T1000 (cell line): ENCODE results near the gene PRAMEF12.
"Not testable (repeated sequence)": the region's sequence is repeated elsewhere in the genome, so short reads cannot be mapped to it uniquely, and the experiment has no call there.

Experiments used
- DNase-seq: peaks from one replicate; lab custom pipeline; 2025; ENCODE audit warnings: mixed read lengths; lab: John Stamatoyannopoulos, UW

Gene PRAMEF12

GRCh38 chr1:12773438-12773837, at the start of gene PRAMEF12:
Gene PRAMEF12, plus strand, starts transcription at chr1:12773738. Its CDS starts 1,130 bp downstream, at chr1:12774868.
- DNase-seq, result no peak

GRCh38 chr1:12728391-12728790, 45.1 kb upstream of the PRAMEF12 start:
- no peak for DNase-seq

GRCh38 chr1:12730156-12730555, 43.4 kb upstream of the PRAMEF12 start:
- DNase-seq, result no peak

- DNase-seq, result not testable (repeated sequence)
Measured at GRCh38 chr1:12731084-12731483, 42.5 kb upstream of the PRAMEF12 start.

GRCh38 chr1:12734651-12735050, 38.9 kb upstream of the PRAMEF12 start:
- no peak for DNase-seq

GRCh38 chr1:12738934-12739333, 34.6 kb upstream of the PRAMEF12 start:
- DNase-seq, result no peak

- DNase-seq, result no peak
Measured at GRCh38 chr1:12739613-12740012, 33.9 kb upstream of the PRAMEF12 start.

- DNase-seq, result no peak
Measured at GRCh38 chr1:12741946-12742345, 31.6 kb upstream of the PRAMEF12 start.

- no peak for DNase-seq
Measured at GRCh38 chr1:12745126-12745991, 28.2 kb upstream of the PRAMEF12 start.

- no peak for DNase-seq
Measured at GRCh38 chr1:12745992-12746323, 27.6 kb upstream of the PRAMEF12 start, which contains the start of gene CFAP107. Gene CFAP107, plus strand, starts transcription at chr1:12746200. Its CDS starts 231 bp downstream, at chr1:12746431.

GRCh38 chr1:12748778-12749355, 24.7 kb upstream of the PRAMEF12 start:
- DNase-seq, result no peak

GRCh38 chr1:12754738-12755137, 18.8 kb upstream of the PRAMEF12 start:
- no peak for DNase-seq

- no peak for DNase-seq
Measured at GRCh38 chr1:12756273-12756672, 17.3 kb upstream of the PRAMEF12 start.

GRCh38 chr1:12756768-12757413, 16.6 kb upstream of the PRAMEF12 start:
- DNase-seq, result no peak

GRCh38 chr1:12757836-12758235, 15.7 kb upstream of the PRAMEF12 start:
- DNase-seq, result no peak

GRCh38 chr1:12760256-12760795, 13.2 kb upstream of the PRAMEF12 start:
- DNase-seq, result no peak

- DNase-seq, result no peak
Measured at GRCh38 chr1:12761781-12762180, 11.8 kb upstream of the PRAMEF12 start.

GRCh38 chr1:12762766-12763165, 10.8 kb upstream of the PRAMEF12 start:
- no peak for DNase-seq

GRCh38 chr1:12763479-12763878, 10.1 kb upstream of the PRAMEF12 start:
- DNase-seq, result no peak

GRCh38 chr1:12764016-12764415, 9.5 kb upstream of the PRAMEF12 start:
- DNase-seq, result no peak

- no peak for DNase-seq
Measured at GRCh38 chr1:12769031-12769430, 4.5 kb upstream of the PRAMEF12 start.

- no peak for DNase-seq
Measured at GRCh38 chr1:12769976-12770505, 3.5 kb upstream of the PRAMEF12 start.
